AG09309 (cell line): ENCODE results near the gene WDR27.

Experiments
- DNase-seq: peaks from one replicate; pipeline ENCODE4 v3.0.0-alpha.2; 2010; ENCODE audit warnings: low read depth
- H3K4me3 ChIP-seq: 2 replicates; pipeline ENCODE4 v1.5.1; 2011; ENCODE audit warnings: mild to moderate bottlenecking, low read depth, low read length, moderate library complexity; ENCODE audit not compliant: control insufficient read depth
- TF ChIP-seq, protein P1 (sequence below): IDR thresholded peaks from 2 replicates; pipeline ENCODE4 v1.5.1; 2011; ENCODE audit warnings: mild to moderate bottlenecking, low read depth, low read length, inconsistent platforms; ENCODE audit not compliant: insufficient read depth, control insufficient read depth; ENCODE audit errors: missing control alignments

The WDR27 gene

DNA sequence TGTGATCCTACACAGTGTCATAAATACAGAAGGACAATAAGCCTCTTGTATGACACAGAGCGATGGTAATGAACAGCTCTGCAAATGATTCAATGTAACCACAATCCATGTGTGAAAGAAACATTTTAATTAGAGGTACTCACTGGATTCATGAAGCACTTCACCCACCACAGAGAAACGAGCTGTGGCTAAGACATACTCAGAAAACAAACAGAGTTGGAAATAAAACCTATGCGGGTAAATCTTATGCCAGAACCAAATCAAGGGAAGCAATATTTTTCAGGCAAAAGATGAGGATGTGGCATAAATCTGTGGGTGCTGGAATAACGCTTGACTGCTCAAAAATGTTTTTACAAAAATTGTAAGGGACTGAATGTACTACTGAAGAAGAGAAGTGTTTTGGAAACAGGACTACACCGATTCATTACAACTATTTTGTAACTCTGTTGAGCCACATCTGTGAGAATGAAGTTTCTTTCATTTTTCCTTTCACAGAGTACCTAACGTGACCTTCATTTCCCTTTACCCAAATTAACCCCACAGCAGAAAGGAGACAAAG lies 112.1 kb downstream of the WDR27 start:
- no peak overlapping the region for H3K4me3 ChIP-seq
- no peak for DNase-seq
- TF ChIP-seq, protein P1, sequence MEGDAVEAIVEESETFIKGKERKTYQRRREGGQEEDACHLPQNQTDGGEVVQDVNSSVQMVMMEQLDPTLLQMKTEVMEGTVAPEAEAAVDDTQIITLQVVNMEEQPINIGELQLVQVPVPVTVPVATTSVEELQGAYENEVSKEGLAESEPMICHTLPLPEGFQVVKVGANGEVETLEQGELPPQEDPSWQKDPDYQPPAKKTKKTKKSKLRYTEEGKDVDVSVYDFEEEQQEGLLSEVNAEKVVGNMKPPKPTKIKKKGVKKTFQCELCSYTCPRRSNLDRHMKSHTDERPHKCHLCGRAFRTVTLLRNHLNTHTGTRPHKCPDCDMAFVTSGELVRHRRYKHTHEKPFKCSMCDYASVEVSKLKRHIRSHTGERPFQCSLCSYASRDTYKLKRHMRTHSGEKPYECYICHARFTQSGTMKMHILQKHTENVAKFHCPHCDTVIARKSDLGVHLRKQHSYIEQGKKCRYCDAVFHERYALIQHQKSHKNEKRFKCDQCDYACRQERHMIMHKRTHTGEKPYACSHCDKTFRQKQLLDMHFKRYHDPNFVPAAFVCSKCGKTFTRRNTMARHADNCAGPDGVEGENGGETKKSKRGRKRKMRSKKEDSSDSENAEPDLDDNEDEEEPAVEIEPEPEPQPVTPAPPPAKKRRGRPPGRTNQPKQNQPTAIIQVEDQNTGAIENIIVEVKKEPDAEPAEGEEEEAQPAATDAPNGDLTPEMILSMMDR, result no peak

DNA sequence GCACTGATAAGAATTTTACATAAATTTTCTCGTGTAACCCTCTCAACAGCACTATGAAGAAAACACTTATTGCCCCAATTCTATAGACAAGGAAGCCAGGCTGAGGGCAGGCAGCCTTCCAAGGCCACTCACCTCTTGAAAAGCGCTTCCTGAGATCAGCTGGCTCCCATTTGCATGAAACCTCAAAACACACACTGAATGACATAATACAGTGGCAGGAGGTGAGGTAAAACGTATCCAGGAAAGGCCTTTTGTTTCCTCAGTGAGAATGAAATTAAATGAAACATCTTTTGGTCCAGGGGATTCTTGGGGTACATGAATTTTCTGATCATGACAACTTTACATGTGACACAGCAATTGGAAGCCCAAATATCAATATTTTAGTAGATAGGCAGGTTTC lies 112.5 kb downstream of the WDR27 start:
- no peak for DNase-seq
- no peak overlapping the region for H3K4me3 ChIP-seq
- TF ChIP-seq, protein P1, result no peak

DNA sequence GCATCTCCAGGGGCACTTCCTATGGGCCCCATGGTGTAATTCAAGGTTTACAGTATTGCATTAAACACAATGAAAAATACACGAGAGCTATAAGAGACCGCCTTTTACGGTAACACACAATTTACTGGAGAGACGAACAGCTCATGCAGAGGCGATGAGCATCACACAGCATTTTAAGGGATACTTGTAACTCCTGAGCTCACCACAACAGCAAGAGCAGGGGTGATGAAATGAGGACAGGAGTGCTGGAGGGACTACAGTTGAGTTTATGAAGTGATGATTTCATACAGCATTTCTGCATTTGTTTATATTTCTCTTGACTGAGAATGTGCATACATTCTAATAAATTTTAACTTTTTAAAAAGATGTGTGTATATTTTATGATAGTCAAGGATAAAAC lies 113.9 kb downstream of the WDR27 start:
- no peak for DNase-seq
- H3K4me3 ChIP-seq, result no peak overlapping the region
- TF ChIP-seq, protein P1, result no peak

DNA sequence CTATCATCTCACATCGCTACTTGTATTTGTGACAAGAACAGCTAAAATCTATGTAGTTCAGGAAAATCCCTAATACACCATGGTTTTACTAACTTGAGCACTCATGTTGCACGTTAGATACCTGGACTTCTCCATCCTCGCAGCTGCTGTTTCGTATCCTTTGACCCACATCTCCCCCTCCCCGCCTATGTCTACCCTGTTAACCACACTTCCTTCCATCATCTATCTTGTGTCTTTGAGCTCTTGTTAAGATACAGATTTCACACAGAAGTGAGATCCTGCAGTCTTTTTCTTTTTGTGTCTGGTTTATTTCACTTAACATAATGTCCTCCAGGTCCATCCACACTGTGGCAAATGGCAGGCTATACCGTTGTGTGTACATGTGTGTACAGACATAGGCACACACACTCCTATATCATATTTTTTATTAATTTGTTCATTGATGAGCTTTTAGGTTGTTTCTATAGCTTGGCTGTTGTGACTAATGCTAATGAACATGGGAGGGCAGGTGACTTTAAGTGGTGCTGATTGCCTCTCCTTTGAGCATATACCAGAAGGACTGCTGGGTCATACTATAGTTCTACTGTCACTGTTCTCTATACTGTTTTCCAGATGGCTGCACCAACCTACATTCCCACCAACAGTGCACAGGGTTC lies 117.8 kb downstream of the WDR27 start:
- no peak overlapping the region for H3K4me3 ChIP-seq
- DNase-seq, result no peak
- TF ChIP-seq, protein P1, result no peak

DNA sequence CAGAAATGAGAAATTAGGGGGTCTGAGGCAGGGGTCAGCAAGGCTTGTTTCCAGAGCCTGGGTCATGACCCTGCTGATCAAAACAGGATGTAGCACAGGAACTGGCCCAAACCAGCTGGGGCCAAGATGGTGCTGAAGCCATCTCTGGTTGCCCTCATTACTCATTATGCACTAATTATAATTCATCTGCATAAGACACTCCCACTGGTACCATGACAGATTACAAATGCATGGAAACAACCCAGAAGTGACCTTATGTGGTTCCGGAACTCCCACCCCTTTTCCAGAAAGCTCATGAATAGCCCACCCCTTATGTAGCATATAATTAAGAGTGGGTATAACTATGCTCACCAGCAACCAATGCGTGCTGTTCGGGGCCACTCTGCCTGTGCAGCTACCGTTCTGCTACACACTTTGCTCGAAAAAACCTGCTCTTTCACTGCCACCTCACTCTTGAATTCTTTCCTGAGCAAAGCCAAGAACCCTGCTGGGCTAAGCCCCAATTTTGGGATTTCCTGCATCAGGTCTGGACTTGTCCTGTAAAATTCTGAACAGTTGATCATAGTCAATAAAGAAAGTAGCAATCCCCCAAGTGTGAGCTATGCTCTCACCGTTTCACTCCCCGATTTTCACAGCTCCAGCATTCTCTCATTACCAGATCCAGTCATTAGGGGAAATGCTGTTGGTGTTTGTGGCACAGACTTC lies 122.3 kb downstream of the WDR27 start:
- DNase-seq, result no peak
- no peak overlapping the region for H3K4me3 ChIP-seq
- TF ChIP-seq, protein P1, result no peak

DNA sequence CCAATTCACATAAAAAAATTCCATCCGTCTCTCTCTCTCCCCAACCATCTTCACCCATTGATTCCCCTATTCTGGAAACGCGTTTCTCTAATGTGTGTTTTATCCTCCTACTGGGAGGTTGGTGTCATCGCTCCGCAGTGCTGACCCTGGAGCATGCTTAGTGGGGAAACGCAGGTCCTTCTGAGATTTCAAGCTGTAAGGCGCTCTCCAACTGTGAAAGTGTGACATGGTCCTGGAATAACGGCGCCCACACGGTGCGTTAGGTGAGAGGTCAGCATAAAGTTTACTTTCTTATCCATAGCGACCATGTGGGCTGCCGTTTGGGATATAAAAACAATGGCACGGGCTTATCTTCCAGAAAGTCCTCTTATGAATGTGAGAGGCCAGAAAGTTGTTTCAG lies 123.9 kb downstream of the WDR27 start:
- H3K4me3 ChIP-seq, result no peak overlapping the region
- DNase-seq, result no peak
- TF ChIP-seq, protein P1, result no peak
